Adrenal gland (tissue), 12 donors: ENCODE results near the gene SRXN1. TPM values are rescaled to one million over a fixed set of nuclear protein-coding genes. Genes with fewer than 3 reads are reported as not detected.

Source experiments
- DNase-seq, 7 donors: peaks; one replicate each; pipeline ENCODE4 v3.0.0-alpha.2; 2019 to 2020
- H3K27ac ChIP-seq, 5 donors: fragments of 200-600 bp; sonication (generic) in 4 of 5; 1 replicate in 3 of 5; 2 replicates in 2 of 5; pipeline versions ENCODE4 v1.5.1 to v1.8.0; 2016 to 2020; ENCODE audit warnings: mild to moderate bottlenecking in 1 of 5
- H3K27me3 ChIP-seq: fragments of 200-600 bp; 2 replicates; pipeline ENCODE4 v1.8.0; 2021
- H3K36me3 ChIP-seq, 2 donors: fragments of 200-600 bp; replicated peaks in 1 of 2; 1 replicate in 1 of 2; 2 replicates in 1 of 2; pipeline versions ENCODE4 v1.5.1 to v1.8.0; 2018 to 2022
- H3K4me1 ChIP-seq, 2 donors: fragments of 200-600 bp; replicated peaks in 1 of 2; 1 replicate in 1 of 2; 2 replicates in 1 of 2; pipeline versions ENCODE4 v1.5.1 to v1.8.0; 2018 to 2021
- H3K4me3 ChIP-seq, 4 donors: fragments of 200-600 bp; sonication (generic) in 3 of 4; one replicate each; pipeline ENCODE4 v1.5.1; 2016 to 2018
- H3K9me3 ChIP-seq, 3 donors: fragments of 200-600 bp; sonication (generic) in 1 of 3; replicated peaks in 1 of 3; 1 replicate in 2 of 3; 2 replicates in 1 of 3; pipeline versions ENCODE4 v1.5.1 to v1.8.0; 2016 to 2021
- CTCF ChIP-seq, 6 experiments: fragments of 450-650 bp in 4 of 6; fragments of 200-600 bp in 2 of 6; sonication (generic) in 1 of 6; IDR thresholded peaks; 1 replicate in 5 of 6; 2 replicates in 1 of 6; pipeline versions ENCODE4 v1.5.1 to v1.8.0; 2016 to 2021; ENCODE audit warnings: antibody characterized with exemption in 6 of 6, mild to moderate bottlenecking in 2 of 6, moderate library complexity in 1 of 6
- POLR2A ChIP-seq, 2 donors: fragments of 450-650 bp; IDR thresholded peaks; one replicate each; pipeline ENCODE4 v1.6.1; 2017; ENCODE audit warnings: antibody characterized with exemption in 2 of 2, mild to moderate bottlenecking in 2 of 2, moderate library complexity in 1 of 2
- WGBS, 4 donors: extraction: QIAGEN DNeasy Blood & Tissue Kit in 2 of 4; methylation state at CpG; one replicate each; pipeline versions ENCODE4 v1.1.5 to v1.1.7; 2013 to 2017; 5-methylcytosine and 5-hydroxymethylcytosine counted together
- intact Hi-C, 2 donors: fragments of 100-400 bp; cut with DNase I; formaldehyde crosslinking; loops; one replicate each; pipeline versions ENCODE4 v1.14.1 to v1.15.0; 2022 to 2023
- polyA plus RNA-seq, 3 donors: library from polyadenylated mRNA; stranded (reverse); fragments of 200-250 nt in 2 of 3; fragments of 350-450 nt in 1 of 3; fragmentation: Illumina TruSeq in 1 of 3; extraction: RNeasy Lipid Tissue Mini Kit (QIAGEN cat#74804) in 1 of 3; gene quantifications; one replicate each; pipeline ENCODE4 v1.2.3, GENCODE V29; 2013 to 2014
- total RNA-seq, 9 donors: library from RNA; depleted of rRNA in 4 of 9; stranded (reverse); fragments of >200 nt in 4 of 9; fragments of 120-200 nt in 1 of 9; fragmentation: NEBNext Ultra II Directional in 1 of 9; extraction: Animal tissue kit (Norgen Biotek cat#: 25700) in 1 of 9; gene quantifications; one replicate each; pipeline versions ENCODE4 v1.1.0 to v1.2.4, GENCODE V29; 2013 to 2023
- donor health status: healthy with polysubstance abuse.
- donor health status: Bipolar disorder and iron deficiency.
- donor health status: DM: yes; HTN: yes; CAD: no.
- donor health status: DM: no; HTN: no; CAD: no.
- donor health status: DM: no; HTN: no; CAD: no.
- donor health status: DM: yes; HTN: yes; CAD: no.

The SRXN1 gene
- total and polyA plus RNA-seq, 12 donors, result 19.1 to 203 (median 67.6) TPM

GRCh38 chr20:688809-689212 is 35.8 kb upstream of the SRXN1 start:
- DNase-seq, result peak in 6 of 7 donors; percentile 39 to 62 (median 52)
- no peaks in the 10 kb centered on the region for H3K27me3 ChIP-seq

GRCh38 chr20:687468-688203 is 34.6 kb upstream of the SRXN1 start:
- Histone ChIP-seq H3K27ac (no peak overlapping the region), H3K27me3 (peaks cover 1% of the 10 kb centered on the region), H3K4me3 (no peak overlapping the region), H3K36me3 (no peaks in the 10 kb centered on the region), H3K9me3 (no peaks in the 10 kb centered on the region), H3K4me1 (no peaks in the 10 kb centered on the region)
- no peak for DNase-seq
- intact Hi-C loops, result no loop called here
- TF ChIP-seq CTCF (IDR thresholded peaks at IDR 0.05), result no peak
- TF ChIP-seq POLR2A (IDR thresholded peaks at IDR 0.05), result no peak
- WGBS, 4 donors, result 86 to 88% (median 87%) methylated on average over 9 of the region's 9 CpGs

More at GRCh38 chr20:688809-689212, 35.8 kb upstream of the SRXN1 start:
- WGBS, 4 donors, result 17 to 36% (median 19%) methylated on average over 13 of the region's 13 CpGs
- no peaks in the 10 kb centered on the region for H3K36me3 ChIP-seq
- H3K4me3 ChIP-seq, result no peak overlapping the region
- no peaks in the 10 kb centered on the region for H3K9me3 ChIP-seq
- no peak overlapping the region for H3K27ac ChIP-seq
- TF ChIP-seq CTCF (IDR thresholded peaks at IDR 0.05), result no peak
- no peak for TF ChIP-seq POLR2A (IDR thresholded peaks at IDR 0.05)
- H3K4me1 ChIP-seq, result no peaks in the 10 kb centered on the region
- intact Hi-C loops, result no loop called here

DNA sequence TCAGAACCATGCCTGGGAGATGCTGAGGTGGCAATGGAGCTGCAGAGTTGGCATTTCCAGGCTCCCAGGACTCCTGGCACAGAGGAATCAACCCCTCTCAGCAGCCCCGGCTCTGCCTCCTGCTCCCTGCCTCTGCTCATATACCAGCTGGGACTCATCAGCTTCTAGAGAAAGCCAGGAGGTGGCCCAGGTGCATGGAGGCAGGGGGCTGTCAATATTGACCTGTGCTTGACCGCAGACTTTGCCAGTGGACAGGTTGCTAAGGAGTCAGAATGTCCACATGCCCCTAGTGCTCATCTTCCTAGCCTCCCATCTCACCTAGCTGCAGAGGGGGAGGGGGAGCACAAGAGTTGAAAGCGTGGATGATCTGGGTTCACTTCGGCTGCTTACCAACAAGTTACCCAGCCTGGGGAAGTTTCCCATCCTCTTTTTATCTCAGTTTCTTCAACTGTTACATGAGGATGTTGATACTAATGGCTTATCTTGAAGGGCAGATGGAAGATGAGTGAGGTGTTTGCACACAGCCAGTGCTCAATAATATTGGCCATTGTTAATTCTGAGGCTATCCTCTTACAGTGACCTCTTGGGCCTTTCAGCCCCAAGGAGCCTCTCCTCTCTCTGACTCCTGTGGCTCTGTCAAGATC is 31.8 kb upstream of the SRXN1 start:
- WGBS, 4 donors, result 75 to 85% (median 80%) methylated on average over 3 to 4 of the region's 4 CpGs
- Histone ChIP-seq H3K36me3 (no peaks in the 10 kb centered on the region), H3K27me3 (peaks cover 22% of the 10 kb centered on the region), H3K9me3 (no peaks in the 10 kb centered on the region), H3K27ac (no peak overlapping the region), H3K4me3 (no peak overlapping the region), H3K4me1 (no peaks in the 10 kb centered on the region)
- intact Hi-C loops, result no loop called here
- DNase-seq, result no peak
- TF ChIP-seq CTCF (IDR thresholded peaks at IDR 0.05), result no peak
- TF ChIP-seq POLR2A (IDR thresholded peaks at IDR 0.05), result no peak

DNA sequence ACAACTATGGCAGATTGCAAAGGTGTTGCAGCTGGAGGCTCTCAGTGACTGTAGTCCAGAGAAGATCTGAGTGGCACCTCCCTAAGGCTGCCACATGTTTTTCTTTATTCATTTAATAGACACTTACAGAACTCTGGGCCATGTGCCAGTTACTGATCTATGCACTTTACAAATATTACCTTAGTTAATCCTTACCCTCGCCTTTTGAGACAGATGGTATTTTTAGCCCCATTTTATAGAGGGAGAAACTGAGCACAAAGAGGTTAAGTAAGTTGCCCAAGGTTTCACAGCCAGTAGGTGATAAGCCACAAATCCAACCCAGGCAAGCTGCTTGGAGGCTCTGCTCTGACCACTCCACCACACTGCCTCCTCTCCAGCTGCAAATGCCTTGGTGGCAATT is 29.1 kb upstream of the SRXN1 start:
- 72 to 79% (median 77%) methylated on average over 1 of the region's 1 CpG for WGBS, 4 donors
- Histone ChIP-seq H3K36me3 (no peaks in the 10 kb centered on the region), H3K4me3 (no peak overlapping the region), H3K27ac (no peak overlapping the region), H3K9me3 (no peaks in the 10 kb centered on the region), H3K27me3 (peaks cover 40% of the 10 kb centered on the region), H3K4me1 (no peaks in the 10 kb centered on the region)
- TF ChIP-seq POLR2A (IDR thresholded peaks at IDR 0.05), result no peak
- no peak for TF ChIP-seq CTCF (IDR thresholded peaks at IDR 0.05)
- intact Hi-C loops, result no loop called here
- no peak for DNase-seq
